ENCODE results near the gene NEGR1. TPM values are rescaled to one million over a fixed set of nuclear protein-coding genes. Genes with fewer than 3 reads are reported as not detected.

NEGR1 gene
- total and polyA plus RNA-seq, 9 of the 15 experiments (the other 6 are each of a cell fraction or from before 2014, with no cell fraction given): not detected

- TF ChIP-seq SFPQ (IDR thresholded peaks at IDR 0.05; ENCODE audit: low read depth, low read length): no peak
Measured at GRCh38 chr1:71986160-71986559, 296.2 kb downstream of the NEGR1 start (continued).

- no peaks in the 10 kb centered on the region for H3K9me3 ChIP-seq (replicated peaks; ENCODE audit: control insufficient read depth, insufficient read depth, low read depth, low read length)
- H3K4me1 ChIP-seq (replicated peaks in 1 of 2; ENCODE audit: control insufficient read depth in 2 of 2, insufficient read depth in 2 of 2, low read length in 2 of 2): no peaks in the 10 kb centered on the region
- H3K4me3 ChIP-seq: no peak overlapping the region
- ATAC-seq (no peak), DNase-seq (ENCODE audit: extremely low read depth in 1 of 4, low spot score in 3 of 4) (no peak), FAIRE-seq (no peak)
- WGBS (ENCODE audit: insufficient coverage, low coverage, missing lambda C conversion rate): 13% methylated on average over 1 of the region's 1 CpG
- H3K79me2 ChIP-seq (ENCODE audit: control insufficient read depth, insufficient read depth, low read length): no peaks in the 10 kb centered on the region
- POLR2A ChIA-PET: no interaction called here
- no peak overlapping the region for H2AFZ ChIP-seq (ENCODE audit: low read depth, low read length)
- no peak overlapping the region for H3K9ac ChIP-seq (ENCODE audit: insufficient read depth in 1 of 2, low read depth in 2 of 2, low read length in 2 of 2)
- intact Hi-C loops (cut with micrococcal nuclease) (no loop called here), in situ Hi-C loops (cut with MboI) (no loop called here)
- no TSS peak for BruUV-seq (replicated peaks)
- H4K20me1 ChIP-seq (replicated peaks; ENCODE audit: control insufficient read depth, insufficient read depth, low read length): no peaks in the 10 kb centered on the region
- H3K36me3 ChIP-seq (ENCODE audit: control insufficient read depth, insufficient read depth, low read length): no peaks in the 10 kb centered on the region
- H3K4me2 ChIP-seq (ENCODE audit: insufficient read depth, low read length): no peak overlapping the region
- H3K27me3 ChIP-seq (ENCODE audit: control insufficient read depth in 2 of 2, insufficient read depth in 2 of 2, low read length in 2 of 2): no peaks in the 10 kb centered on the region
- H3K27ac ChIP-seq (ENCODE audit: extremely low read depth, low read depth, low read length): no peak overlapping the region
- CTCF ChIA-PET (ENCODE audit: low intra/inter-chr PET ratio): no interaction called here
- no peaks in the 10 kb centered on the region for H3K9me1 ChIP-seq (ENCODE audit: control insufficient read depth, insufficient read depth, low read length)
- TF ChIP-seq CLOCK (CRISPR knock-in tag; IDR thresholded peaks at IDR 0.05; ENCODE audit: borderline replicate concordance) (no peak), NCOA4 (IDR thresholded peaks at IDR 0.05; ENCODE audit: partially characterized antibody) (no peak), ZNF354B (CRISPR knock-in tag; IDR thresholded peaks at IDR 0.05) (no peak), HEY1 (CRISPR knock-in tag; IDR thresholded peaks at IDR 0.05; ENCODE audit: borderline replicate concordance) (no peak), FUS (optimal IDR thresholded peaks at IDR 0.05; ENCODE audit: low read depth, low read length) (no peak), ZNF561 (CRISPR knock-in tag; conservative IDR thresholded peaks at IDR 0.05) (no peak), ZBTB12 (CRISPR knock-in tag; IDR thresholded peaks at IDR 0.05) (no peak), NELFE (IDR thresholded peaks at IDR 0.05; ENCODE audit: insufficient read depth, insufficient read length) (no peak), ZSCAN32 (CRISPR knock-in tag; IDR thresholded peaks at IDR 0.05) (no peak)
Measured at GRCh38 chr1:71980556-71980955, 301.8 kb downstream of the NEGR1 start.
